BLaER1 treated with 17β-estradiol and CSF1 and Interleukin-3, amounts not matched to agents 10 nM and 100 nM (cell line): ENCODE measurements around the gene DPYD.

Source experiments
- H3K27ac ChIP-seq, 11 experiments: shearing (Covaris generic); formaldehyde crosslinking; 2 replicates each; pipeline ENCODE4 v1.8.1; 2022
- H3K27me3 ChIP-seq, 11 experiments: shearing (Covaris generic); formaldehyde crosslinking; 2 replicates each; pipeline ENCODE4 v1.8.1; 2022
- H3K36me3 ChIP-seq, 11 experiments: shearing (Covaris generic); formaldehyde crosslinking; 2 replicates each; pipeline ENCODE4 v1.8.1; 2022
- H3K4me1 ChIP-seq, 10 experiments: shearing (Covaris generic); formaldehyde crosslinking; 2 replicates each; pipeline ENCODE4 v1.8.1; 2022
- H3K4me2 ChIP-seq, 11 experiments: shearing (Covaris generic); formaldehyde crosslinking; 2 replicates each; pipeline ENCODE4 v1.8.1; 2022
- H3K4me3 ChIP-seq, 10 experiments: shearing (Covaris generic); formaldehyde crosslinking; 2 replicates each; pipeline ENCODE4 v1.8.1; 2022
- H3K9ac ChIP-seq, 11 experiments: shearing (Covaris generic); formaldehyde crosslinking; 2 replicates each; pipeline ENCODE4 v1.8.1; 2022
- H3K9me3 ChIP-seq, 11 experiments: shearing (Covaris generic); formaldehyde crosslinking; replicated peaks in 1 of 11; 2 replicates each; pipeline ENCODE4 v1.8.1; 2022
- H4K20me1 ChIP-seq, 11 experiments: shearing (Covaris generic); formaldehyde crosslinking; 2 replicates each; pipeline ENCODE4 v1.8.1; 2022
- Cebpa-rat ChIP-seq, 11 experiments: shearing (Covaris generic); IDR thresholded peaks; 2 replicates each; pipeline ENCODE4 v1.8.1; 2022

Gene DPYD

GRCh38 chr1:97433094-97433823 is 487.6 kb downstream of the DPYD start:
- peaks cover 0 to 15% (median 0%) of the 10 kb centered on the region in 11 experiments; a peak in 2 of 22 replicates for H3K36me3 ChIP-seq
- H3K27ac ChIP-seq, result no peak overlapping the region
- TF ChIP-seq Cebpa-rat (IDR thresholded peaks at IDR 0.05), result no peak
- H3K4me1 ChIP-seq, result peaks cover 0 to 7% (median 0%) of the 10 kb centered on the region in 10 experiments; a peak in 4 of 20 replicates
- no peaks in the 10 kb centered on the region for H3K9me3 ChIP-seq
- H3K27me3 ChIP-seq, result no peaks in the 10 kb centered on the region
- peak overlapping the region in 6 of 11 experiments; percentile 2 to 40 (median 14); a peak in 5 of 22 replicates for H3K4me2 ChIP-seq
- no peak overlapping the region for H3K9ac ChIP-seq
- H4K20me1 ChIP-seq, result no peaks in the 10 kb centered on the region
- H3K4me3 ChIP-seq, result no peak overlapping the region

GRCh38 chr1:97427371-97427770 is 493.5 kb downstream of the DPYD start:
- no peak overlapping the region for H3K4me3 ChIP-seq
- no peaks in the 10 kb centered on the region for H3K4me1 ChIP-seq
- peaks cover 0 to 22% (median 0%) of the 10 kb centered on the region in 11 experiments; a peak in 2 of 22 replicates for H4K20me1 ChIP-seq
- H3K36me3 ChIP-seq, result peaks cover 0 to 5% (median 0%) of the 10 kb centered on the region in 11 experiments; a peak in 1 of 22 replicates
- no peak for TF ChIP-seq Cebpa-rat (IDR thresholded peaks at IDR 0.05)
- H3K4me2 ChIP-seq, result no peak overlapping the region
- H3K9me3 ChIP-seq, result no peaks in the 10 kb centered on the region
- H3K9ac ChIP-seq, result no peak overlapping the region
- no peak overlapping the region for H3K27ac ChIP-seq
- H3K27me3 ChIP-seq, result no peaks in the 10 kb centered on the region

GRCh38 chr1:97424209-97424608 is 496.6 kb downstream of the DPYD start:
- Histone ChIP-seq H3K36me3 (peaks cover 0 to 12% (median 0%) of the 10 kb centered on the region in 11 experiments; a peak in 2 of 22 replicates), H3K27me3 (no peaks in the 10 kb centered on the region; a peak in 1 of 22 replicates), H3K27ac (no peak overlapping the region), H3K4me1 (no peaks in the 10 kb centered on the region), H3K4me3 (no peak overlapping the region), H3K4me2 (no peak overlapping the region), H3K9me3 (no peaks in the 10 kb centered on the region), H4K20me1 (peaks cover 0 to 22% (median 0%) of the 10 kb centered on the region in 11 experiments; a peak in 2 of 22 replicates), H3K9ac (no peak overlapping the region)
- TF ChIP-seq Cebpa-rat (IDR thresholded peaks at IDR 0.05), result no peak

GRCh38 chr1:97423403-97423802 is 497.4 kb downstream of the DPYD start:
- Histone ChIP-seq H3K27me3 (no peaks in the 10 kb centered on the region; a peak in 1 of 22 replicates), H3K36me3 (peaks cover 0 to 12% (median 0%) of the 10 kb centered on the region in 11 experiments; a peak in 2 of 22 replicates), H4K20me1 (peaks cover 0 to 29% (median 0%) of the 10 kb centered on the region in 11 experiments; a peak in 2 of 22 replicates), H3K27ac (no peak overlapping the region), H3K9ac (no peak overlapping the region), H3K4me2 (no peak overlapping the region), H3K9me3 (no peaks in the 10 kb centered on the region), H3K4me3 (no peak overlapping the region), H3K4me1 (no peaks in the 10 kb centered on the region)
- TF ChIP-seq Cebpa-rat (IDR thresholded peaks at IDR 0.05), result no peak

GRCh38 chr1:97417661-97418060 is 503.2 kb downstream of the DPYD start:
- H3K27me3 ChIP-seq, result no peaks in the 10 kb centered on the region; a peak in 1 of 22 replicates
- H3K36me3 ChIP-seq, result peaks cover 0 to 18% (median 0%) of the 10 kb centered on the region in 11 experiments; a peak in 3 of 22 replicates

GRCh38 chr1:97414682-97415312 is 506.0 kb downstream of the DPYD start:
- TF ChIP-seq Cebpa-rat (IDR thresholded peaks at IDR 0.05), result no peak
- Histone ChIP-seq H3K4me2 (no peak overlapping the region), H3K4me3 (no peak overlapping the region), H3K9ac (no peak overlapping the region), H3K9me3 (no peaks in the 10 kb centered on the region), H3K27ac (no peak overlapping the region), H3K27me3 (no peaks in the 10 kb centered on the region), H3K36me3 (peaks cover 0 to 16% (median 0%) of the 10 kb centered on the region in 11 experiments; a peak in 4 of 22 replicates), H4K20me1 (0 out of 22 replicates have a peak, but pooled peaks cover 0 to 7% (median 0%) of the 10 kb centered on the region in 11 experiments), H3K4me1 (no peaks in the 10 kb centered on the region)

More at GRCh38 chr1:97417661-97418060, 503.2 kb downstream of the DPYD start:
- TF ChIP-seq Cebpa-rat (IDR thresholded peaks at IDR 0.05), result no peak
- no peak overlapping the region for H3K4me3 ChIP-seq
- no peak overlapping the region for H3K27ac ChIP-seq
- H3K4me2 ChIP-seq, result no peak overlapping the region
- H3K4me1 ChIP-seq, result no peaks in the 10 kb centered on the region
- H3K9me3 ChIP-seq, result no peaks in the 10 kb centered on the region
- 0 out of 22 replicates have a peak, but pooled peaks cover 0 to 7% (median 0%) of the 10 kb centered on the region in 11 experiments for H4K20me1 ChIP-seq
- H3K9ac ChIP-seq, result no peak overlapping the region

GRCh38 chr1:97412737-97413136 is 508.1 kb downstream of the DPYD start:
- no peak overlapping the region for H3K4me3 ChIP-seq
- no peak overlapping the region for H3K9ac ChIP-seq
- no peaks in the 10 kb centered on the region for H3K27me3 ChIP-seq
- H3K4me2 ChIP-seq, result no peak overlapping the region
- H3K9me3 ChIP-seq, result no peaks in the 10 kb centered on the region
- H3K4me1 ChIP-seq, result no peaks in the 10 kb centered on the region
- peaks cover 0 to 33% (median 0%) of the 10 kb centered on the region in 11 experiments; a peak in 4 of 22 replicates for H3K36me3 ChIP-seq
- H3K27ac ChIP-seq, result no peak overlapping the region
- no peak for TF ChIP-seq Cebpa-rat (IDR thresholded peaks at IDR 0.05)
- no peaks in the 10 kb centered on the region for H4K20me1 ChIP-seq

GRCh38 chr1:97412166-97412565 is 508.7 kb downstream of the DPYD start:
- no peak overlapping the region for H3K9ac ChIP-seq
- no peak overlapping the region for H3K4me2 ChIP-seq
- H3K27me3 ChIP-seq, result no peaks in the 10 kb centered on the region
- peaks cover 0 to 37% (median 0%) of the 10 kb centered on the region in 11 experiments; a peak in 4 of 22 replicates for H3K36me3 ChIP-seq
- no peak overlapping the region for H3K4me3 ChIP-seq
- no peaks in the 10 kb centered on the region for H4K20me1 ChIP-seq
- H3K27ac ChIP-seq, result no peak overlapping the region
- TF ChIP-seq Cebpa-rat (IDR thresholded peaks at IDR 0.05), result no peak
- no peaks in the 10 kb centered on the region for H3K9me3 ChIP-seq
- H3K4me1 ChIP-seq, result no peaks in the 10 kb centered on the region

- H3K36me3 ChIP-seq, result peaks cover 0 to 14% (median 0%) of the 10 kb centered on the region in 11 experiments; a peak in 3 of 22 replicates
- no peak overlapping the region for H3K4me2 ChIP-seq
- H3K4me1 ChIP-seq, result no peaks in the 10 kb centered on the region
- H3K4me3 ChIP-seq, result no peak overlapping the region
- H3K9me3 ChIP-seq, result no peaks in the 10 kb centered on the region
- H3K27ac ChIP-seq, result no peak overlapping the region
- H3K9ac ChIP-seq, result no peak overlapping the region
- TF ChIP-seq Cebpa-rat (IDR thresholded peaks at IDR 0.05), result no peak
- no peaks in the 10 kb centered on the region for H3K27me3 ChIP-seq
- no peaks in the 10 kb centered on the region; a peak in 1 of 22 replicates for H4K20me1 ChIP-seq
These were observed 524.4 kb downstream of the DPYD start for GRCh38 chr1:97396463-97396862.
